ENCODE data around the gene POLR2J.
A peak's percentile ranks its signal among the peaks of the same experiment; 100 is the strongest.
"Not testable (repeated sequence)": the region's sequence is repeated elsewhere in the genome, so short reads cannot be mapped to it uniquely, and the experiment has no call there.

POLR2J gene

DNA sequence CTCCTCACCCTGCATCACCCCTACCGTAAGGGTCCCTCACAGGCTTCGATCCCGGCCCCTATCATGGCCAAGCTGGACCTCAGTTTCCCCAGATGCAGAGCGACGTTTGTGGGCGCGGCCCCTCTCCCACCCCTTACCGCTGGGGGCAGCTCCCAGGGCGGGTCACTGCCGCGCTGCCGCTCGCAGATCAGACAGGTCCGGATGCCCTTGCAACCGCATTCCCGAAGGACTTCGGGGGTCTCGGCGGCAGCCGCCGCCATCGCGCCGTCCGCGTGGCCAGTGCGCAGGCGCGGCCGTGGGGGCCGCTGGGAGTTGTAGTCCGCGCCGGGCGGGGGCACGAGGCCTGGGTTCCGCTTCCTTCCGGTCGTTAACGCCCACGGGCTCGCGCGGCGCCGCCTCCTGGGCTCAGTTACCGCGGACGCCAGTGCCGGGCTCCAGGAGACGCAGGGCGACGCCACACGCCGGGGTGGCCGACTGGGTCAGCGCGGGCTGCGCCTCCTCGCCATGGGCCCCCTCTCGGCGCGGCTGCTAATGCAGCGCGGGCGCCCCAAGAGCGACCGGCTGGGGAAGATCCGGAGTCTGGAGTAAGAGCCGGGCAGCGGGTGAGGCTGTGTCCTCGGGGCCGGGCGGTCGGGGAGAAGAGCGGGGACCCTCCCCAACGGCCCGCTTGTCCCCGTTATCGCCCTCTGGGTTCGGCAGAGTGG is 14.0 kb downstream of the POLR2J start, which contains the start of the genes ALKBH4 and LRWD1:
ALKBH4 (minus strand) TSS at position 287 of the 704 bp plus-strand sequence; CDS start at position 260, 27 bp downstream.
LRWD1 (plus strand) TSS at position 408 of the 704 bp plus-strand sequence; CDS start at position 505, 97 bp downstream.
- peak; percentile 97 for DNase-seq

DNA sequence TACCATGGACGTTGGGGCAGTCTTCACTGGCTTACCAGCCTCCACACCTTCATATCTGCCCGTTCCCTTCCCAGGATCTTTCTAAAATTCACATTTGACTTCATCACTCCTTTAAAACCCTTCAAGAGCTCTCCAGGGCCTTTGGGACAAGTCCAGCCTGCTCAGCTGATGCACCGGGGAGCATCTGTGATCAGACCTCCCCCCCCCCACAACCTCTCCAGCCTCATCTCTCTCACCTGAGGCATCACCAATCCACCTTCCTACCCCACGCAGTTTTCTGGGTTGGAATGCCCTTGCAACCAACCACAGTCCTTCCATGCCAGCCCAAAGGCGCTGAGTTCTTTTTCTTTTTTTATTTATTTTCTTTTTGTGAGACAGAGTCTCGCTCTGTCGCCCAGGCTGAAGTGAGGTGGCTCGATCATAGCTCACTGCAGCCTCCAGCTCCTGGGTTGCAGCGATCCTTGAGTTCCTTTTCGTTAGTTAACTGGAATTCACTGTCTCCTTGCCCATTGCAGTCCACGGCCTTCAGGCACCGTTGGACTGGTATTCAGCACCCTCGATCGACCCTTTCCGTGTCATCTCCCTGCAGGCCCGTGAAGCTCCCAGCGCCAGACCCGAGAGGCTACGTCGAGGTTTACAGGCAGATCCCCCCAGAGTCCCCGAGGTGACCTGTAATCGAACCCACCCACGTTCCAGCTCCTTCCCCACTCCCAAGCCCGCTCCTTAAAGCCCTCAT is 14.7 kb downstream of the POLR2J start:
- no peak for DNase-seq

GRCh38 chr7:102460467-102460866 is 18.3 kb downstream of the POLR2J start:
- DNase-seq, result no peak

- no peak for DNase-seq
These were observed 19.4 kb downstream of the POLR2J start for GRCh38 chr7:102459221-102459844.

DNA sequence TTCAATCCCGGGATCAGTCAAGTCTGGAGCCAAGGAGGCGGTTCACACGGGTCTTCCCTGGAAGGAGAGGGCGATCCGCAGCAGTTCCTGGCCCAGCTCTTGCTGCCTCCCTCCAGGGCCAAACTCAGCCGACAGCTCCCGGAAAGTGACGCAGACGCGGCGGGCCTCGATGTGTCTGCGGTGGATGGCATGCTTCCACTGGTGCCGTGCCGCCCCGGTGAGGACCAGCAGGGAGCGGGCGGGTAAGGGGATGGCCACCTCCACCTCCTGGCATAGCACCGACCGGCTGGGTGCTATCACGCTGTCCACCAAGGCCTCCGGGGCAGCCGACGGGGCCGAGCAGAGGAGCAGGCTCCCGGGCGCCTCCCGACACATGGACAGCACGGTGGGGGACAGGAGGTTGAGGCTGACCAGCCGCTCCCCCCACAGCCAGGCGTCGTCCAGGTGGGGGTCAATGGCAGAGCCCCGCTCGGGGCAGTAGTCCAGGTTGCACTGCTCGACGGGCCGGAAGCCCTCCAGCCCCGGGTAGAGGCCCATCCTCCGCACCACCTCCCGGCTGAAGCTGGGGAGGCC is 21.3 kb downstream of the POLR2J start:
- no peak for DNase-seq

DNA sequence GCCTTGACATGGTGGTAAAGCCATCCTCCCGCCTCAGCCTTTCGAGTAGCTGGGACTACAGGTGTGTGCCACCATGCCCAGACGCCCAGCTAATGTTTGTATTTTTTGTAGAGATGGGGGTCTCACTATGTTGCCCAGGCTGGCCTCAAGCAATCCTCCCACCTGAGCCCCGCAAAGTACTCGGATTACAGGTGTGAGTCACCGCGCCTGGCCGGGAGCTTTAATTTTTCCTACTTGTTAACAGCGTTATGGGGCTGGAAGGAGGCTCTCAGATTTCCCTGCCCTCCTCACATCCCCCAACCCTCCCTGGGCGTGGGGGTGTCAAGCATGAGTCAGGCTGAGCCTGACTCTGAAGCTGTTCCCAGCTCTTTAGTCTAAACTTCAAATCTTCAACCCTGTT is 22.4 kb downstream of the POLR2J start:
- no peak for DNase-seq

DNA sequence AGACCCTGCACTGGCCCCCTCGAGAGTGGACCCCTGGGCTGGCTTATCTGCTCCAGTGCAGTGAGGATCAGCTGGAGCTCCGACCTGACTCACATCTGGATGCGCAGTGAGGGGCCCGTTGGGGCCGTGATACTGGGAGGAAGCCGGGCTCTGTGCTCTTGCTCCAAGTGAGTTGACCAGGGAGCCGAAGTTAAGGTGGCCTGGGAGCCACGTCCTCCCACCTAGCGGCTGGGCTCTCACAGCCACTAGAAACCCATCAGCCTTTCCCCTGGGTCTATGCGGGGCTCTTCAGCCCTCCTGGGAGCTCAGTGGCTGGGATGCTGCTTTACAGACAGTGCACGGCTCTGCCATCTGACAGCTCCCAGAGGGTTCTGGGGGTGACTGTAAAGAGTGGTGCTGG is 23.1 kb downstream of the POLR2J start:
- DNase-seq, result no peak

DNA sequence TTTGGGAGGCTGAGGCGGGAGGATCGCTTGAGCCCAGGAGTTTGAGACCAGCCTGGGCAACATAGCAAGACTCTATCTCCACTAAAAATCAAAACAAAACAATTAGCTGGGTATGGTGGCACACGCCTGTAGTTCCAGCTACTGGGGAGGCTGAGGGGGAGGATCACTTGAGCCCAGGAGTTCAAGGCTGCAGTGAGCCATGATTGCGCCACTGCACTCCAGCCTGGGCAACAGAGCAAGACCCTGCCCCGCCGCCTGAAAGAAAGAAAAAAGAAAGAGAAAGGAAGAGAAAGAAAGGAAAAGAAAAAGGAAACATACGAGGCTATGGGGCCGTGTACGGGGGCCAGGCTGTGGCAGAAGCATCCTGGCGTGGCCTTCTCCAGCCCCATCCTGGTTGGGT is 23.8 kb downstream of the POLR2J start:
- DNase-seq, result not testable (repeated sequence)

- DNase-seq, result no peak
These were observed 24.3 kb downstream of the POLR2J start for GRCh38 chr7:102454468-102454867.

DNA sequence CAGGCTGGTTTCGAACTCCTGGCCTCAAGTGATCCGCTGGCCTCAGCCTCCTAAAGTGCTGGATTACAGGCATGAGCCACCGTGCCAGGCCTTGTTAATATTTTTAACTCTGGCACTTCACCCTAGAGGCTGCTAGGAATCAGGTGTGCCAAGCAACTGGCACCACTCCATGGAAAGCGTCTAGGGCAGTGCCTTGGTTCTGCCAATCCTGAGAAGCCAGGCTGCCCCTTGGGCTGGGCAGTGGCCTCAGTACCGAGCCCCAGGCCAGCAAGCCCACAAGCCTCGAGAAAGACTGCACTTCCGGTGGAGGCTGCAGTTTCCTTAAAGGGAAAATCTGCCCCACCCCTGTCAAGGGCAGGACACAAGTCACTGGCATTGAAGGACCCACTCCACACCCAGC is 25.4 kb downstream of the POLR2J start:
- DNase-seq, result no peak

DNA sequence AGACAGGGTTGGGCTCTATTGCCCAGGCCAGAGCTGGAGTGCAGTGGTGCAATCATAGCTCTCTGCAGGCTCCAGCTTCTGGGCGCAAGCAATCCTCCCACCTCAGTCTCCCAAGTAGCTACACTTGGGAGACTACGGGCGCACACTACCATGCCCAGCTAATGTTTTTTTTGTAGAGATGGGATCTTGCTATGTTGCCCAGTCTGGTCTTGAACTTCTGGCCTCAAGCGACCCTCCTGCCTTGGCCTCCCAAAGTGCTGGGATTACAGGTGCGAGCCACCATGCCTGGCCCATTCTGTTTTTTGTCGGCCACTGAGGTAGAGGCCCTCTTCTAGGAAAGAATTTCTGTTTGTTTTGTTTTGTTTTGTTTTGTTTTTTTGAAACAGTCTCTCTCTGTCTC is 26.3 kb downstream of the POLR2J start:
- no peak for DNase-seq

DNA sequence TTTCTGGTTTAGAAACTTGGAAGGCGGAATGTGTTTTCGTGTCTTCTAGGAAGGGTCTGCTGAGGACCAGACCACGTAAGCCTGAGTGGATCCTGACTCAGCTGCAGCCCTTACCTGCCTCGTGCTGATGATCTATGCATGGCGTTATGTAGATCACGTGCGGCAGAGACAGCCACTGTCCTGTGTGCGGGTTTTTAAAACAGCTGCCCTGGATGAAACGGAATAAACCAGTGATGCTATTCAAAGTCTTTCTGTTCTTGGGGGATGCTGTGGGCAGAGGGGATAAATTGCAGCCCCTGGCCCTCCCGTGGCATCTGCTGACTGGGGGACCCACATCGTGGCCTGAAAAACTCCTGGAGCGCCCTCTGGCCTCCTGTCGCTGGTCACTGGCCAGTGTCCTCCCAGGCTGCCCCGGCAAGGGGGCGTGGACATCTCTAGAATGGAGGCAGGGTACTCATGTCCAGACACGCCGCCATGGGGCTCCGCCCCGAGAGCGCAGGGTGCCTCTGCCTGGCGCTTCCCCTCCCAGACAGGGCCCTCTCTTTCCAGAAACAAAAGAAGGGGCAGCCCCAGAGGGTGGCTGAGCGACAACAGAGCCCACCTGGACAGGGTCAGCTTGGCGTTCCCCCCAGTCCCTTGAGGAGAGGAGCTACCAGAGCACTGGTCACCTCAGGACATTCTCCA is 27.2 kb downstream of the POLR2J start:
- peak; percentile 48 for DNase-seq

DNA sequence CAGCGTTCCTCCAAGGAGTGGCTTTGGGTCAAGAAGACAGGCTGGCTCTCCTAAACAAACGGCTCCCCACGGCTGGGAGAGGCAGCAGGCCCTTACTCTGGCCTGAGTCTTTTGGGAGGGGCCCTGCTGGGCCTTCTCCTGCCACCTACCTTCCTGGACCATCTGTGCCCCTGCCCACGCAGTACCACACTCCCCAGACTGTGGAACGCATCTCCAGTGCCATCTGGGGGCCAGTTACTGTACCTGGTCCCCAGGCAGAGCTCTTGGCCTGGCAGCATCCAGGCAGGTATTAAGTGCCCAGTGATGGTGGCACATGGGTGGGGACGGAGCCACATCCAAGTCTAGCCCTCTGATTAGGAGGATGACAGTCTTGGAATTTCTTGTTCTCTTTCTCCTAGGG is 28.5 kb downstream of the POLR2J start:
- DNase-seq, result no peak

GRCh38 chr7:102449136-102449535 is 29.6 kb downstream of the POLR2J start:
- DNase-seq, result no peak

DNA sequence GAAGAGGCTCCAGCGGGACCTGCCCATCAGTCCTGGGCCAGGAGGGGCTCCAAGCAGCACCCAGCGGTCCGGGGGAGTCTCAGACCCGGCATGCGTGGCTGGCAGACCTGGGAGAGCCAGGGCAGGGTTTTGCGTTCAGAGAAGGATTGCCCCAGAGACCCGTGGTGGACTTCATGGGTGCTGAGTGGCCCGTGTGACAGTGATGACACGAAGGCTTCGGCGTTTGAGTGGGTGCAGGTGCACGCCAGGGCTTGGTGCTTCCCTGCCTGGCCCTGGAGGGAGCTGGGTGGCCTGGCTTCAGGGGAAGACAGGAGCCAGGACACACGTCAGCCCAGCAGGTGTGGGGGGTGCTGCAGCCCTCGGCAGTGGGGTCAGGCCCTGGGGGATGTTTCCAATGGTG is 31.4 kb downstream of the POLR2J start:
- DNase-seq, result no peak

DNA sequence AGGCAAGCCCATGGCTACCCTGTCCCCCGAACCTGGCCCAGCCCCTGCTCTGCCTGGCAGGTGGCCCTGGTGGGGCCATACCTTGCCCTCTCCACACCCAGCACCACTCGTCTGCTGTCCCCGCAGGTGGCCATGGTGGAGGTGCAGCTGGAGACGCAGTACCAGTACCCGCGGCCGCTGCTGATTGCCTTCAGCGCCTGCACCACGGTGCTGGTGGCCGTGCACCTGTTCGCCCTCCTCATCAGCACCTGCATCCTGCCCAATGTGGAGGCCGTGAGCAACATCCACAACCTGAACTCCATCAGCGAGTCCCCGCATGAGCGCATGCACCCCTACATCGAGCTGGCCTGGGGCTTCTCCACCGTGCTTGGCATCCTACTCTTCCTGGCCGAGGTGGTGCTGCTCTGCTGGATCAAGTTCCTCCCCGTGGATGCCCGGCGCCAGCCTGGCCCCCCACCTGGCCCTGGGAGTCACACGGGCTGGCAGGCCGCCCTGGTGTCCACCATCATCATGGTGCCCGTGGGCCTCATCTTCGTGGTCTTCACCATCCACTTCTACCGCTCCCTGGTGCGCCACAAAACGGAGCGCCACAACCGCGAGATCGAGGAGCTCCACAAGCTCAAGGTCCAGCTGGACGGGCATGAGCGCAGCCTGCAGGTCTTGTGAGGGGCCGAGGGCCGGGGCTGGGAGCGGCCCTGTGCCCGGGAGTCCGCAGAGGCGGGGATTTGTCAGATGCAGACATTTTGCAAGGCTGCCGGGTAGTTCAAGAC is 32.1 kb downstream of the POLR2J start:
- DNase-seq, result no peak

GRCh38 chr7:102445674-102446071 is 33.0 kb downstream of the POLR2J start:
- no peak for DNase-seq

DNA sequence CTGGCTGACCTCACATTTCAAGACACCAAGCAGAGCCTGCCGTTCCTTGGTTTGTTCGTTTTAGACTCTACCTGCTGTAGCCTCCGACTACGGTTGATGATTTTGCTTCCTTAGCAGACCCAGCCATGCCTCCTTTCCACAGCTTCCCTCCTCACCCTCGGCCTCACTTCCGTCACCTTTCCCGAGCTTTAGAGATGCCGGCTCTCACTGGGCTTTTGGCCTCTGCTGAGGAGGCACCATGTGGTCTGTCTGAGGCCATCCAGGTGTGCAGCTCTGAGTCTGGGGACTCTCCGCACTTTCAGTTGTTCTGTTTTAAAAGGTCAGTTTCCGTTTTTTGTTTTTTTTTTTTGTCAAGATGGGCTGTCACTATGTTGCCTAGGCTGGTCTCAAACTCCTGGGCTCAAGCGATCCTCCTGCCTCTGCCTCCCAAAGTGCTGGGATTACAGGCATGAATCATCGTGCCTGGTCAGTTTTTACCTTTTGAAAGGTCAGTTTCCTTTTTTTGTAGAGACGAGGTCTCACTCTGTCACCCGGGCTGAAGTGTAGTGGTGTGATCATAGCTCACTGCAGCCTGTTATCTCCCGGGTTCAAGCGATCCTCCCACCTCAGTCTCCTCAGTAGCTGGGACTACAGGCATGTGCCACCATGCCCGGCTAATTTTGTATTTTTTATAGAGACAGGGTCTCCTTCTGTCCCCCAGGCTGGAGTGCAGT is 33.6 kb downstream of the POLR2J start:
- no peak for DNase-seq

DNA sequence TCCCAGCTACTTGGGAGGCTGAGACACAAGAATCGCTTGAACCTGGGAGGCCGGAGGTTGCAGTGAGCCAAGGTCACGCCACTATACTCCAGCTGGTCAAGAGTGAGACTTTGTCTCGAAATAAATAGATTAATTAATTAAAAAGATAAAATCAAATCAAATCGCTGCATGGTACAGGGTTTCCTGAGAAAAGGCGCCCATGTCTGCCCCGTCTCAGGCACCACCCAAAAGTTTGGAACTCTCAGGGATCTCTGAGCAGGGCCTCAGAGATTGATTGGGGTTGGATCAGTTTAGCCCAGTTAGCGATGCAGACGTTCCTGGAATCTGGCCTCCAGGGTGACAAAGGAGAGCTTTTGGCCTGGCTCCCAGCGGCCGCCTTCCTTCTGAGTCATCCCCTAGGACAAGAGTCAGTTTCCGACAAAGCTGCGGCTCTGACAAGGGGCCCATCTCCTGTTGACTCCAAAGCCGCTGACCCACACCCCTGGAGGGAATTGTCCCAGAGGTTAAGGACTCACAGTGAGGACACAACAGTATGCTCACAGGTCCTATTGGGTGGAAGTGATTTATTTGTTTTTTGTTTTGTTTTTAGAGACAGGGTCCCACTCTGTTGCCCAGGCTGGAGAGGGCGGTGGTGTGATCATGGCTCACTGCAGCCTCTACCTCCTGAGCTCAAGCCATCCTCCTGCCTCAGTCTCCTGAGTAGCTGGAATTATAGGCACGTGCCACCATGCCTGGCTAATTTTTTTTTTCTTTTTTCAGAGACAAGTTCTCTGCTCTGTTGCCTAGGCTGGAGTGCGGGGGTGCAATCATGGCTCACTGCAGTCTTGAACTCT is 38.5 kb downstream of the POLR2J start:
- DNase-seq, result no peak

DNA sequence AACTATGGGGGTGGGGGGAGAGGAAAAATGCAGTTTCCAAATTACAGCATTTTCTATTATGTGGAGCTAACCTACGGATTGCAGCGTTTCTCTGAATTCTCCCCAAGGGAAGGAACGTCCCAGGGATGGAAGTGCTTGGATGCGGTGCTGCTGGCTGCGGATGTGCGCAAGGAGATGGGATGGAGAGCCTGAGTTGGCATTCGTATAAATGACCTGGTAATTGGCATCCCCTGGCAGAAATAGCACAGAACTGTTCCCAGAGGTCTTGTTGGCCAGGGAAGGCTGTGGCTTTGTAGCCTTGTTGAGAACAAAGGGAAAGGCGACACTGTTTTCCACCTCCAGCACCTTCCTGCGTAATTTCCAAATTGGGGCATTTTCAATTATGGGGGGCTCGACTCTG is 42.6 kb downstream of the POLR2J start:
- DNase-seq, result no peak

All from retina (tissue), 1 donor.